Cardiac fibroblast (primary cell): ENCODE measurements around the gene OR51B2.
"Not testable (repeated sequence)": the region's sequence is repeated elsewhere in the genome, so short reads cannot be mapped to it uniquely, and the experiment has no call there.

ENCODE experiments used
- DNase-seq, 2 donors: peaks; one replicate each; pipeline versions ENCODE4 v3.0.0 to v3.0.0-alpha.2; 2010; ENCODE audit warnings: low read depth in 2 of 2
- H3K4me3 ChIP-seq, 2 donors: replicated peaks in 1 of 2; 1 replicate in 1 of 2; 2 replicates in 1 of 2; pipeline ENCODE4 v1.5.1; 2011; ENCODE audit warnings: low read depth in 2 of 2, low read length in 2 of 2, mild to moderate bottlenecking in 2 of 2, moderate library complexity in 1 of 2
- TF ChIP-seq, protein P1 (sequence below): IDR thresholded peaks from one replicate; pipeline ENCODE4 v1.5.1; 2011; ENCODE audit warnings: low read depth, mild to moderate bottlenecking, low read length, inconsistent platforms

Gene OR51B2

DNA sequence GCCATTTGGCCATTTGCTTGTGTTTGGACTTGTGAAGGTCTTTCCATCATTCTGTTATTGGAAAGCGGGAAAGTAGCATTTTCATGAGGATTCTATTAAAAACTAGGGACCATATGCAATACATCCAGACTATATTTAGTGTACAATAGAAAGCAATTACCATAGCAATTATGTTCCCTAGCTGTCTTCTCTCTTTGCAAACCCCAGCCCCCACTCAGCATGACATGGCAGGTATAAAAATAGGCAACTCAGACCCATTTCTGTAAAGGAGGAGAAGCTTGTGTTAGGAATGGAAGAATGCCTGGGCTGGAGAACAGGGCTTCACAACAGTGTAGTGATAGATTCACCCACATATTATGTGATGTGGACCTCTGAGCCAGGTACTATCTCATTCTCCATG is 39.6 kb upstream of the OR51B2 start:
- TF ChIP-seq, protein P1, sequence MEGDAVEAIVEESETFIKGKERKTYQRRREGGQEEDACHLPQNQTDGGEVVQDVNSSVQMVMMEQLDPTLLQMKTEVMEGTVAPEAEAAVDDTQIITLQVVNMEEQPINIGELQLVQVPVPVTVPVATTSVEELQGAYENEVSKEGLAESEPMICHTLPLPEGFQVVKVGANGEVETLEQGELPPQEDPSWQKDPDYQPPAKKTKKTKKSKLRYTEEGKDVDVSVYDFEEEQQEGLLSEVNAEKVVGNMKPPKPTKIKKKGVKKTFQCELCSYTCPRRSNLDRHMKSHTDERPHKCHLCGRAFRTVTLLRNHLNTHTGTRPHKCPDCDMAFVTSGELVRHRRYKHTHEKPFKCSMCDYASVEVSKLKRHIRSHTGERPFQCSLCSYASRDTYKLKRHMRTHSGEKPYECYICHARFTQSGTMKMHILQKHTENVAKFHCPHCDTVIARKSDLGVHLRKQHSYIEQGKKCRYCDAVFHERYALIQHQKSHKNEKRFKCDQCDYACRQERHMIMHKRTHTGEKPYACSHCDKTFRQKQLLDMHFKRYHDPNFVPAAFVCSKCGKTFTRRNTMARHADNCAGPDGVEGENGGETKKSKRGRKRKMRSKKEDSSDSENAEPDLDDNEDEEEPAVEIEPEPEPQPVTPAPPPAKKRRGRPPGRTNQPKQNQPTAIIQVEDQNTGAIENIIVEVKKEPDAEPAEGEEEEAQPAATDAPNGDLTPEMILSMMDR: no peak
- no peak overlapping the region for H3K4me3 ChIP-seq
- no peak for DNase-seq

DNA sequence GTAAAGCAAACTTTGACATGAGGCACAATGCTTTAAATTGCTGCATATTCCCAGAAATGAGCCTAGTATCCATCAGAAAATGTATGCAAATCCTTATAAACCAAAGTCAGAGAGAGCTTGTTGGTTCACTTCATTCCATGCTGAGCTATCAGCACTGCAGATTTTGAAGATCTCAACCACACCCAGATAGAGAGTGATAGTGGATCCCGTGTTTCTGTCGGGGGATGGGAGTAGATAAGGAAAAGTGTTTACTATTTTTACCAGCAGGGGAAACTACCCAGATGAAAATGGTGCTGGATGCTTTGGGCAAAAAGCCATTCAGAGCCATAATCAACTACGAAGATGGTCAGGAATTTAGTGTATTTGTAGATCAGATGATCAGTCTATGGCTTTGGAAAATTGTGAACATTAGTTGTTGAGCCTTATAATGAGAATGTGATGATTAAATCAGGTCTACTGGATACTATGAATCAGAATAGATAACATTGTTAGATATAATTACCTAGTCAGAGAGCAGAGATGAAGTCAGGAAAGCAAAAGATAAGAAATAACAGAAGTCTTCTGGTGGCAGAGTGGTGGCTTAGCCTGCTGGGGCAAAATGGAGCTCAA is 38.0 kb upstream of the OR51B2 start:
- TF ChIP-seq, protein P1: no peak
- DNase-seq: peak in 1 of 2 donors; percentile 9
- no peak overlapping the region for H3K4me3 ChIP-seq

GRCh38 chr11:5356031-5356430 is 31.9 kb upstream of the OR51B2 start:
- DNase-seq, H3K4me3 ChIP-seq: not testable (repeated sequence)

DNA sequence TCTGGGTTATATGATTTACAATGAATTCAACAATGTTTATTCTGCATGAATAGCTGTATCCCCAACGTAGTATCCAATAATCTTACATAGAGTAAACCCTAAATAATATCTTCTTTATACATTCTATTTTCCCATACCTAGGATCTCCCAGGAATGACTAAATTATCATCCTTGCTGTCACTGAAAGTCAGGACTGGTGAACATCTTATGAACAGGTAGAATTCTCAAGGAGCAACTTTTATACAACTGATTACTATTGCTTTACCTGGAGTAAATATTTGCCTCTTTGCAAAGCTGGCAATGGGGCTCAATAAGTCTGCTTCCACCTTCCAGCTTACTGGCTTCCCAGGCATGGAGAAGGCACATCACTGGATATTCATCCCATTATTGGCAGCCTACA is 27.1 kb upstream of the OR51B2 start, which contains the start of gene OR51B6:
TSS of gene OR51B6 (plus strand) at position 301 of the 400 bp plus-strand sequence. CDS start at position 301, 0 bp downstream.
- DNase-seq: no peak
- TF ChIP-seq, protein P1: no peak
- H3K4me3 ChIP-seq: no peak within 1 kb of the TSS

- no peak for DNase-seq
- TF ChIP-seq, protein P1: no peak
- no peak overlapping the region for H3K4me3 ChIP-seq
Measured at GRCh38 chr11:5349550-5349949, 25.5 kb upstream of the OR51B2 start.

GRCh38 chr11:5348551-5349194 is 24.6 kb upstream of the OR51B2 start:
- H3K4me3 ChIP-seq: no peak overlapping the region
- TF ChIP-seq, protein P1: no peak
- DNase-seq: no peak

DNA sequence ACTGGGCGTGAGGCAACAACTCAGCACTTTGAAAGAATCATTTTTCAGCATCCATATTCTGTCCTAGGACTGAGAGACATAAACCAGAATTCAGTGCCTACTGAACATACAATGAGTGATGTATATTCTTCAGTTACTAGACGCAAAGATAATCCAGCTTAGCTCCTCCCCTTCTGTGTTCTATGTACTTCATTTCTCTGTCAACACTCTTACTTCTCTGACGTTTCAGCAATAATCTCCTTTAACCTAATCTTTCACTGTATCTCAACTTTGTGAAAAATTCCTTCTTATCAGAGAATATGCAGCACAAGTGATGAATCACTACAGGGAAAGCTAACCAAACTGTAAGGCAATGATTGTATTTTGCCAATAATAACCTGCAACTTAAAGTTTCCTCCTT is 21.7 kb upstream of the OR51B2 start:
- peak in 1 of 2 donors; percentile 3 for DNase-seq
- TF ChIP-seq, protein P1: no peak
- H3K4me3 ChIP-seq: no peak overlapping the region
